GM18519 (cell line): ENCODE measurements around the gene PTPRT.

ENCODE experiments used
- ATAC-seq: cut with Tn5 transposase; IDR thresholded peaks from one replicate; pipeline ENCODE4 v1.9.1; 2021; ENCODE audit warnings: mild to moderate bottlenecking, moderate library complexity; ENCODE audit not compliant: unreplicated experiment, low FRiP score

Gene PTPRT

GRCh38 chr20:42516692-42517091 lies 673.0 kb downstream of the PTPRT start:
- no peak for ATAC-seq

GRCh38 chr20:42510686-42511085 lies 679.0 kb downstream of the PTPRT start:
- ATAC-seq, result no peak

- no peak for ATAC-seq
Observed at GRCh38 chr20:42507874-42508273, 681.8 kb downstream of the PTPRT start.

- no peak for ATAC-seq
Observed at GRCh38 chr20:42506397-42506796, 683.3 kb downstream of the PTPRT start.

- ATAC-seq, result no peak
Observed at GRCh38 chr20:42502591-42502990, 687.1 kb downstream of the PTPRT start.

- ATAC-seq, result no peak
Observed at GRCh38 chr20:42496595-42496994, 693.1 kb downstream of the PTPRT start.

- ATAC-seq, result no peak
Observed at GRCh38 chr20:42494290-42494689, 695.4 kb downstream of the PTPRT start.

- no peak for ATAC-seq
Observed at GRCh38 chr20:42493001-42493400, 696.7 kb downstream of the PTPRT start.

GRCh38 chr20:42492290-42492689 lies 697.4 kb downstream of the PTPRT start:
- ATAC-seq, result no peak

- no peak for ATAC-seq
Observed at GRCh38 chr20:42485556-42485955, 704.1 kb downstream of the PTPRT start.

GRCh38 chr20:42484790-42485375 lies 704.8 kb downstream of the PTPRT start:
- no peak for ATAC-seq

GRCh38 chr20:42484335-42484734 lies 705.4 kb downstream of the PTPRT start:
- ATAC-seq, result no peak

- no peak for ATAC-seq
Observed at GRCh38 chr20:42483730-42484303, 705.9 kb downstream of the PTPRT start.

- no peak for ATAC-seq
Observed at GRCh38 chr20:42482808-42483207, 706.9 kb downstream of the PTPRT start.

GRCh38 chr20:42475773-42476172 lies 713.9 kb downstream of the PTPRT start:
- no peak for ATAC-seq

GRCh38 chr20:42474646-42475045 lies 715.1 kb downstream of the PTPRT start:
- no peak for ATAC-seq

GRCh38 chr20:42472198-42472597 lies 717.5 kb downstream of the PTPRT start:
- no peak for ATAC-seq

GRCh38 chr20:42461965-42462593 lies 727.6 kb downstream of the PTPRT start:
- ATAC-seq, result no peak

GRCh38 chr20:42461291-42461690 lies 728.4 kb downstream of the PTPRT start:
- ATAC-seq, result no peak

GRCh38 chr20:42447270-42447669 lies 742.4 kb downstream of the PTPRT start:
- no peak for ATAC-seq

- no peak for ATAC-seq
Observed at GRCh38 chr20:42444799-42445198, 744.9 kb downstream of the PTPRT start.

GRCh38 chr20:42443200-42443599 lies 746.5 kb downstream of the PTPRT start:
- no peak for ATAC-seq
